SU-DHL-6 (cell line): Measurements from ENCODE around the gene PRPF40A.

Source experiments
- CTCF ChIP-seq: fragments of 200-600 bp; sonication (generic); IDR thresholded peaks from one replicate; pipeline ENCODE4 v1.5.1; 2017; ENCODE audit warnings: antibody characterized with exemption, mild to moderate bottlenecking, low read length, moderate library complexity; ENCODE audit not compliant: insufficient read depth, poor library complexity, severe bottlenecking
- EZH2phosphoT487 ChIP-seq: fragments of 200-600 bp; sonication (generic), shearing (Covaris generic); conservative IDR thresholded peaks from 2 replicates; pipeline ENCODE4 v1.6.1; 2018; ENCODE audit warnings: mild to moderate bottlenecking, antibody characterized with exemption, low read length, moderate library complexity, mixed read lengths

GRCh38 chr2:152762202-152762601 lies 44.9 kb upstream of the PRPF40A start:
- no peak for TF ChIP-seq CTCF
- TF ChIP-seq EZH2phosphoT487 = no peak
